ENCODE measurements around the gene RTN4.

- TF ChIP-seq CTCF (IDR thresholded peaks at IDR 0.05; ENCODE audit: borderline replicate concordance, extremely low read depth, low read length, poor library complexity, severe bottlenecking) (peak; percentile 42), EZH2 (IDR thresholded peaks at IDR 0.05; ENCODE audit: borderline replicate concordance, low read depth, low read length, severe bottlenecking) (no peak)
These were observed 13.6 kb upstream of the RTN4 start for GRCh38 chr2:55063713-55064323.
